ENCODE results near the gene ABCF2.

ABCF2 gene

DNA sequence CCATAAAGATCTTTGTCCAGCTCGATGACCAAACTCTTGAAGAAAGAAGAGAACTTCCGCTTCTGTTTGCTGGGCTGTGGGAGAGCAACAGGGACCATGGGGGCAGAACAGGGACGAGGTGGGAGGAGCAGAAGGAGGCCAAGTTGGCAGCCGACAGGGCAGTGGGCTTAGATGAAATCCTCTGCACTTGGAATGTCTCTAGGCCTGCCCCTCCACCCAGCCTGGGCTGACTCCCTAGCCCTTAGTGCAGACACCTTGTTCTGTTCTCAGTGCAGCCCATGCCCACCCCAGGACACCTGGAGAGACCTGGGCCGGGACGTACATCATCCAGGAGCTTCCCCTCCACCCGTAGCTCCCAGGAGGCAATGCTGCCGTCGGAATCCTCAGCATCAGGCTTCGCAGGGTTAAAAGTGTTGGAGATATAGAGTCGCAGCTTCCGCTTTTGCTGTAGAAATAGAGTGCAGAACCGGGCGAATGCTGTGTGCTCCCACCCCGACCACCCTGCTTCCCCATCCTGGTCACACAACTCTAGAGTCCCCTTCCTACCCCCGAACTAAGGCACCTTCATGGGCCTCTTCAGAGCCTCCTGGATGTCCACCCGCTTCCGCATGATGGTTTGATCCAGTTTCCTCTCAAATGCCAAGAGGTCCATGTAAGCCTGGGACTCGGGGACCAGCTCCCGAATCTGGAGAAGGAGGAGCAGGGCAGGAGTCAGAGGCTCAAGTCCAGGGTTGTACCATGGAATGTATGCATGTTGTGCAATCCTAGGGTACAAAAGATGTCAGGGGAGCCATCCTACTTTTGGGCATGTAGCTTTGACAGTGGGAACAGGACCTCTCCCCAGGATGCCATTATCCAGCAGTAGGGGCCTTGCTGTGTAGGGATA is 15.4 kb upstream of the ABCF2 start:
- in situ Hi-C loops (cut with MboI; ENCODE audit: low sequenced_read_pairs) = no loop called here

DNA sequence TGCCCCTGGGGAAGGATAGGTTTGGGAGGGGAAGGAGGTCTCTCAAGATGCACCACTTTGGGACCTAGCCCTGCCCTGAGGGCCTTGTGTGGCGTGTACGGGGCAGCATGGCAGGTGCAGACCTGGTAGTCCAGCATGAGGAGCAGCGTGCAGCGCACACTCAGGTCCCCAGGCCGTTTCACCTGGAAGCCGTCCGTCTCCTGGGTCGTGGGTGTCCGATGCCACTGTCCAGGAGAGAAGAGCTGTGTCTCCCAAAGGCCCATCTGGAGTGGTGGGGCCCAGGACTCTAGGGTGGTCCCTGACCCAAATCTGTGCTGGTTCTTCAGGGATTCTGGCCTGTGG is 14.7 kb upstream of the ABCF2 start:
- in situ Hi-C loops (cut with MboI; ENCODE audit: low sequenced_read_pairs) = no loop called here

DNA sequence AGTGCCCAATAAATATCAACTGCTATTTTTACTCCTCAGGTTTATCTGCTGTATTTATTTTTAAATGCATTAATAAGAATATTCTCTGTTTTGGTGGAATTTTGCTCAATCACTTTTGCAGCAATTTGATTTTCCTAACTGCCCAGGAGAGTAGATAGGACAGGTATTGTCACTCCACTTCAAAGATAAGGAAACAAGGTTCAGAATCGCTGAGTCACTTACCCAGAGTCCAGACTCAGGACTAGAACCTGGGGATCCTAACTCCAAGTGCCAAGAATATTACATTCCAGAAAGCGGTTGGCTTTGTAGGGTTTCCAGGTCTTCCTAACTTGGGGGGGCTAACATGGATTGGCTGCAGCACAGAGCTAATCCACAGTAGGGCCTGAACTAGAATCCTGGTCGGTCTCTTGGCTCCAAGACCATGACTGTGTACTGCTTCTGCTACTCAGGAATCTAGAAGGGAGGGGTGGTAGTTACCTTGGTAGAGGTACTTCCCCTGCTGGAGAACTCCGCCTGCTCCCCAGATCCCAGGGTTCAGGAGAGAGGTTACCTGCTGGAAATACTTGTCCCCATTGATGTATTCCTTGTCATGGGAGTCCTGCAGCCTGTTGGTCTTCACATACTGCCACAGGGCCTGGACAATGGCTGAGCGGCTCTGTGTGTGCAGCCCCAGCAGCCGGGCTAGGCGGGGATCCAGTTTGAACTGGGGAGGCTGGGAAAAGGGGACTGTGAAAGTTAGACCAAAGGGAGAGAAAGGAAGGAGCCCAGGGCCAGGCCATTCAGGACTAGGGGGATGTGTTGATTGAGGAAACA is 14.1 kb upstream of the ABCF2 start:
- in situ Hi-C loops (cut with MboI; ENCODE audit: low sequenced_read_pairs) = no loop called here

- in situ Hi-C loops (cut with MboI; ENCODE audit: low sequenced_read_pairs) = no loop called here
Observed at GRCh38 chr7:151240536-151240935, 13.5 kb upstream of the ABCF2 start.

- in situ Hi-C loops (cut with MboI; ENCODE audit: low sequenced_read_pairs) = no loop called here
Observed at GRCh38 chr7:151239837-151240459, 12.9 kb upstream of the ABCF2 start.

DNA sequence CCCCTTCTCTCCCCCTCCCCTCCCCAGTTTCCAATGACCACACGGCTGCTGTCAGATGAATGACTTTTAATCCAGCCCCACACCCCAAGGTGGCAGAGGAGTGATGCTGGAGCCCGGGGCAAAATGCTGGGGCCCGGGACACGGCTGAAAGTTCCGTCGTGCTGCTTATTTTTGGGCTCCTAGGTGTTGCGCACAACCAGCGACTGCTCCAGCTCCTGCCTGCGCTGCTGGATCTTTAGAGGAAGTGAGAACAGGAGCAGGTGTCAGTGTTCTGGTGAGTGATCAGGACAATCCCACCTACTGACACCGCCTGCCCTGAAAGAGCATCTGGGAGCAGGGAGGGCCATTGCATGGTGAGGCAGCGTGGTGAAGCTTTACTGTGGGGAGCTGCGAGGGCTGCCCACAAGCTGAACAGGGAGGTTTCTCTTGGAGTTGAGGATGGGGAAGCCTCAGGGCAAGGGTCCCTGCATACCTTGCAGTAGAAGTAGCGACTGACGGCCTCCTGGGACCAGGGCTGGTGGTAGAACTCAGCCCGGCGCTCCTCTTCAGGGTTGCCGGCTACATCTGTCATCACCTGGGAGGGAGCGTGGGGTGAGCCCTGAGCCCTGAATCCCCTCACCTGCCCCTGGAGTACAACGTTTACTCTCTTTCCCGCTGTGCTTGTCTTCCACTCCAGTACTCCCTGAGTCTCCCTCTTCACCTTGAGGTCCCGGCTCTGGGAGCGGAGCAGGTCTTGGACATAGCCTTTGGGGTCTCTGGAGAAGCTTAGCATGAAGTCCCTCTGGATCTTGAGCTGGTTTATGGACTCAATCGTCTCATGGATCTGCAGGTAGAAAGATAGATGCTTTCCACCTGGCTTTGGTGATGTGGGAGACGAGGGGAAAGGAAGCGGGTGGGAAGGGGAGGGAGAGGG is 12.2 kb upstream of the ABCF2 start:
- in situ Hi-C loops (cut with MboI; ENCODE audit: low sequenced_read_pairs) = no loop called here

- in situ Hi-C loops (cut with MboI; ENCODE audit: low sequenced_read_pairs) = no loop called here
Observed at GRCh38 chr7:151238190-151238810, 11.3 kb upstream of the ABCF2 start.

DNA sequence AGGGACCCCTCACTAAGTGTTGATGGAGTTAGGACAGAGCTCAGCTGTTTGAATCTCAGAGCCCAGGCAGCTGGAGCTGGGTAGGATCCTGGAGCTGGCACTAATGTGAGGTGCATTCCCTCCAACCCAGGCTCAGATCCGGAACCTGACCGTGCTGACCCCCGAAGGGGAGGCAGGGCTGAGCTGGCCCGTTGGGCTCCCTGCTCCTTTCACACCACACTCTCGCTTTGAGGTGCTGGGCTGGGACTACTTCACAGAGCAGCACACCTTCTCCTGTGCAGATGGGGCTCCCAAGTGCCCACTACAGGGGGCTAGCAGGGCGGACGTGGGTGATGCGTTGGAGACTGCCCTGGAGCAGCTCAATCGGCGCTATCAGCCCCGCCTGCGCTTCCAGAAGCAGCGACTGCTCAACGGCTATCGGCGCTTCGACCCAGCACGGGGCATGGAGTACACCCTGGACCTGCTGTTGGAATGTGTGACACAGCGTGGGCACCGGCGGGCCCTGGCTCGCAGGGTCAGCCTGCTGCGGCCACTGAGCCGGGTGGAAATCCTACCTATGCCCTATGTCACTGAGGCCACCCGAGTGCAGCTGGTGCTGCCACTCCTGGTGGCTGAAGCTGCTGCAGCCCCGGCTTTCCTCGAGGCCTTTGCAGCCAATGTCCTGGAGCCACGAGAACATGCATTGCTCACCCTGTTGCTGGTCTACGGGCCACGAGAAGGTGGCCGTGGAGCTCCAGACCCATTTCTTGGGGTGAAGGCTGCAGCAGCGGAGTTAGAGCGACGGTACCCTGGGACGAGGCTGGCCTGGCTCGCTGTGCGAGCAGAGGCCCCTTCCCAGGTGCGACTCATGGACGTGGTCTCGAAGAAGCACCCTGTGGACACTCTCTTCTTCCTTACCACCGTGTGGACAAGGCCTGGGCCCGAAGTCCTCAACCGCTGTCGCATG is 10.5 kb upstream of the ABCF2 start:
- in situ Hi-C loops (cut with MboI; ENCODE audit: low sequenced_read_pairs) = no loop called here

DNA sequence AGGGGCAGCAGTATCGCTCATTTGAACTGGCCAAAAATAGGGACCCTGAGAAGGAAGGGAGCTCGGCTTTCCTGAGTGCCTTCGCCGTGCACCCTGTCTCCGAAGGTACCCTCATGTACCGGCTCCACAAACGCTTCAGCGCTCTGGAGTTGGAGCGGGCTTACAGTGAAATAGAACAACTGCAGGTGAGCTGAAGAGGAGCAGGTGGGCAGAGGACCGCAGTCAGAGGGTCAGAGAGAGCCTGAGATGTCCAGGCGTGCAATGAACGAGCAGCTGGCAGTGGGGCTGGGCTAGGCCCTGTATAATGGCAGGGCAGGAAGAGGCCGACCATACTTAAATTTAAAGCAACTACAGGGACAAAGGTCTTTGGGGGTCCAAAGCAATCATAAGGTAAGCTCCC is 9.4 kb upstream of the ABCF2 start:
- in situ Hi-C loops (cut with MboI; ENCODE audit: low sequenced_read_pairs) = no loop called here

DNA sequence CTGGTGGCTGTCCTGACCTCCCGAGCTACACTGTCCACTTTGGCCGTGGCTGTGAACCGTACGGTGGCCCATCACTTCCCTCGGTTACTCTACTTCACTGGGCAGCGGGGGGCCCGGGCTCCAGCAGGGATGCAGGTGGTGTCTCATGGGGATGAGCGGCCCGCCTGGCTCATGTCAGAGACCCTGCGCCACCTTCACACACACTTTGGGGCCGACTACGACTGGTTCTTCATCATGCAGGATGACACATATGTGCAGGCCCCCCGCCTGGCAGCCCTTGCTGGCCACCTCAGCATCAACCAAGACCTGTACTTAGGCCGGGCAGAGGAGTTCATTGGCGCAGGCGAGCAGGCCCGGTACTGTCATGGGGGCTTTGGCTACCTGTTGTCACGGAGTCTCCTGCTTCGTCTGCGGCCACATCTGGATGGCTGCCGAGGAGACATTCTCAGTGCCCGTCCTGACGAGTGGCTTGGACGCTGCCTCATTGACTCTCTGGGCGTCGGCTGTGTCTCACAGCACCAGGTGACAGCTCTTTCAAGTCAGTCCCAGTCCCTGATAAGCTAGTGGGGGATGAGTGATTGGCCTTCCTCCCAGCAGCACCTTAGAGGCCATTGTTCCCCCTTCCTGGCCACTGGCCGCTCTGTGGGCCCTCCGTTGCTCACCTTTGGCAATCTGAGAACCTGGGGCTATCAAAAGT is 8.2 kb upstream of the ABCF2 start:
- in situ Hi-C loops (cut with MboI; ENCODE audit: low sequenced_read_pairs) = no loop called here

- in situ Hi-C loops (cut with MboI; ENCODE audit: low sequenced_read_pairs) = no loop called here
Observed at GRCh38 chr7:151233804-151234203, 6.8 kb upstream of the ABCF2 start.

GRCh38 chr7:151232917-151233701 is 6.1 kb upstream of the ABCF2 start:
- in situ Hi-C loops (cut with MboI; ENCODE audit: low sequenced_read_pairs) = no loop called here

GRCh38 chr7:151232091-151232916 is 5.3 kb upstream of the ABCF2 start, which contains the start of gene CHPF2:
Gene CHPF2 (plus strand): TSS chr7:151232483. CDS start chr7:151234012, 1,529 bp downstream.
- in situ Hi-C loops (cut with MboI; ENCODE audit: low sequenced_read_pairs) = no loop called here

DNA sequence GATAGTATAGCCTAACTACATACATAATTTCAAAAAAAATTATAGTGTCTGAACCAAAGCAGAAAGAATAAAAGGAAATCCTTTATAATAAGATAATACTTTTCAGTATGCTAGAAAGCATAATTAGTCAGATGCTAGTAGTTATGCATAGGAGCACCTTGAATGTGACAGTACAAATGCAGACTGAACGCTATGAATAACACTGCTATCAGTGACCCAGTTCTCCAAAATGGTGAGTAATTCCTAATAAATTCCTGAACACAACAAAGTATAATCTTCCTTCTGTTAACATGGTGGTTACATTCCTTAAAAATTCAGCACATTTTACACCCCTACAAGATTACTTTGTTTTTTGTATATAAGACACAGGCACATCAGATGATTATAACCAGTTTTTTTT is 4.1 kb upstream of the ABCF2 start:
- in situ Hi-C loops (cut with MboI; ENCODE audit: low sequenced_read_pairs) = no loop called here

- in situ Hi-C loops (cut with MboI; ENCODE audit: low sequenced_read_pairs) = no loop called here
Observed at GRCh38 chr7:151229249-151229648, 2.2 kb upstream of the ABCF2 start.

- in situ Hi-C loops (cut with MboI; ENCODE audit: low sequenced_read_pairs) = no loop called here
Observed at GRCh38 chr7:151228024-151228866, 1.2 kb upstream of the ABCF2 start.
